PC-3 (cell line): Measurements from ENCODE around the gene SAG. TPM values are rescaled to one million over a fixed set of nuclear protein-coding genes. Genes with fewer than 3 reads are reported as not detected.

Experiments used
- ATAC-seq: fragments of 200-7000 bp; cut with Tn5 transposase; 2 replicates; pipeline ENCODE4 v1.9.1; 2020; ENCODE audit warnings: mild to moderate bottlenecking, moderate library complexity
- BruUV-seq: library from RNA; stranded (reverse); fragments of 400-500 nt; replicated peaks from 2 replicates; lab custom pipeline; 2021; lab: Mats Ljungman, UMichigan
- CTCF ChIA-PET: fragments of 300-600 bp; sonication (Branson Sonifier 250); formaldehyde crosslinking; loops from one replicate; lab custom pipeline; 2022; ENCODE audit warnings: antibody characterized with exemption; lab: Charles Lee
- POLR2A ChIA-PET: fragments of 300-600 bp; sonication (Branson Sonifier 250); formaldehyde crosslinking; loops from one replicate; lab custom pipeline; 2022; ENCODE audit warnings: antibody characterized with exemption; ENCODE audit not compliant: unreplicated experiment; lab: Charles Lee
- DNase-seq: peaks from one replicate; pipeline ENCODE4 v3.0.0-alpha.2; 2015
- H2AFZ ChIP-seq: fragments of 300-600 bp; sonication (generic); 2 replicates; pipeline ENCODE4 v1.6.0; 2016; ENCODE audit warnings: antibody characterized with exemption, low read length
- H3F3A ChIP-seq: fragments of 300-600 bp; sonication (generic); one replicate; pipeline ENCODE4 v1.6.0; 2017; ENCODE audit warnings: antibody characterized with exemption, low read length, control low read depth, mild to moderate bottlenecking; ENCODE audit not compliant: unreplicated experiment
- H3K27ac ChIP-seq: fragments of 300-600 bp; sonication (generic); 2 replicates; pipeline ENCODE4 v1.5.1; 2016; ENCODE audit warnings: mild to moderate bottlenecking, low read length
- H3K27me3 ChIP-seq: fragments of 300-600 bp; sonication (generic); 2 replicates; pipeline ENCODE4 v1.6.1; 2016; ENCODE audit warnings: low read length, mixed read lengths
- H3K36me3 ChIP-seq: fragments of 300-600 bp; sonication (generic); 2 replicates; pipeline ENCODE4 v1.6.1; 2016; ENCODE audit warnings: low read depth, mixed run types, low read length, mixed read lengths
- H3K4me1 ChIP-seq: fragments of 300-600 bp; sonication (generic); 2 replicates; pipeline ENCODE4 v1.5.1; 2016; ENCODE audit warnings: low read length; ENCODE audit not compliant: insufficient read depth
- H3K4me2 ChIP-seq: fragments of 300-600 bp; sonication (generic); 2 replicates; pipeline ENCODE4 v1.6.0; 2016; ENCODE audit warnings: low read length
- H3K4me3 ChIP-seq: fragments of 300-600 bp; sonication (generic); 2 replicates; pipeline ENCODE4 v1.5.1; 2016; ENCODE audit warnings: mild to moderate bottlenecking, low read length, mixed read lengths
- H3K79me2 ChIP-seq: fragments of 300-600 bp; sonication (generic); 2 replicates; pipeline ENCODE4 v1.6.1; 2017; ENCODE audit warnings: low read length, mixed read lengths
- H3K9ac ChIP-seq: fragments of 300-600 bp; sonication (generic); 2 replicates; pipeline ENCODE4 v1.6.0; 2016; ENCODE audit warnings: mild to moderate bottlenecking, low read length
- H3K9me2 ChIP-seq: fragments of 300-600 bp; sonication (generic); replicated peaks from 2 replicates; pipeline ENCODE4 v1.6.1; 2016; ENCODE audit warnings: mixed run types, low read length, mixed read lengths
- H3K9me3 ChIP-seq: fragments of 300-600 bp; sonication (generic); 2 replicates; pipeline ENCODE4 v1.6.1; 2016; ENCODE audit warnings: low read length, mixed read lengths
- H4K20me1 ChIP-seq: fragments of 300-600 bp; sonication (generic); 2 replicates; pipeline ENCODE4 v1.6.1; 2016; ENCODE audit warnings: low read length, mixed read lengths
- EZH2 ChIP-seq: fragments of 300-600 bp; sonication (generic); IDR thresholded peaks from one replicate; pipeline ENCODE4 v1.6.1; 2017; ENCODE audit warnings: antibody characterized with exemption, mild to moderate bottlenecking, low read length; ENCODE audit not compliant: unreplicated experiment
- EZH2phosphoT487 ChIP-seq: fragments of 300-600 bp; sonication (generic); IDR thresholded peaks from 2 replicates; pipeline ENCODE4 v1.6.1; 2018; ENCODE audit warnings: mild to moderate bottlenecking, antibody characterized with exemption, low read length, borderline replicate concordance
- intact Hi-C: fragments of 100-400 bp; cut with micrococcal nuclease; formaldehyde crosslinking; loops from 2 replicates; pipeline ENCODE4 v1.9.0; 2023
- total RNA-seq: library from RNA; depleted of rRNA; stranded (reverse); fragments of >200 nt; gene quantifications from 2 replicates; pipeline ENCODE4 v1.2.3, GENCODE V29; 2014
- TF ChIP-seq, protein P1 (sequence below): fragments of 300-600 bp; sonication (generic); conservative IDR thresholded peaks from 2 replicates; pipeline ENCODE4 v1.5.1; 2017; ENCODE audit warnings: antibody characterized with exemption, low read depth, mild to moderate bottlenecking, low read length

SAG gene
- total RNA-seq, 1 experiment from 2014 or later, result not detected

- Histone ChIP-seq H3K27me3 (no peaks in the 10 kb centered on the region), H3K4me2 (no peak overlapping the region), H4K20me1 (no peaks in the 10 kb centered on the region), H3K79me2 (no peaks in the 10 kb centered on the region), H3K9ac (no peak overlapping the region), H2AFZ (no peak overlapping the region), H3F3A (no peaks in the 10 kb centered on the region), H3K36me3 (no peaks in the 10 kb centered on the region), H3K9me2 (no peaks in the 10 kb centered on the region), H3K4me1 (peaks cover 12% of the 10 kb centered on the region), H3K27ac (no peak overlapping the region), H3K9me3 (no peaks in the 10 kb centered on the region), H3K4me3 (no peak overlapping the region)
- DNase-seq (no peak), ATAC-seq (no peak)
- intact Hi-C loops, result no loop called here
- TF ChIP-seq, protein P1, sequence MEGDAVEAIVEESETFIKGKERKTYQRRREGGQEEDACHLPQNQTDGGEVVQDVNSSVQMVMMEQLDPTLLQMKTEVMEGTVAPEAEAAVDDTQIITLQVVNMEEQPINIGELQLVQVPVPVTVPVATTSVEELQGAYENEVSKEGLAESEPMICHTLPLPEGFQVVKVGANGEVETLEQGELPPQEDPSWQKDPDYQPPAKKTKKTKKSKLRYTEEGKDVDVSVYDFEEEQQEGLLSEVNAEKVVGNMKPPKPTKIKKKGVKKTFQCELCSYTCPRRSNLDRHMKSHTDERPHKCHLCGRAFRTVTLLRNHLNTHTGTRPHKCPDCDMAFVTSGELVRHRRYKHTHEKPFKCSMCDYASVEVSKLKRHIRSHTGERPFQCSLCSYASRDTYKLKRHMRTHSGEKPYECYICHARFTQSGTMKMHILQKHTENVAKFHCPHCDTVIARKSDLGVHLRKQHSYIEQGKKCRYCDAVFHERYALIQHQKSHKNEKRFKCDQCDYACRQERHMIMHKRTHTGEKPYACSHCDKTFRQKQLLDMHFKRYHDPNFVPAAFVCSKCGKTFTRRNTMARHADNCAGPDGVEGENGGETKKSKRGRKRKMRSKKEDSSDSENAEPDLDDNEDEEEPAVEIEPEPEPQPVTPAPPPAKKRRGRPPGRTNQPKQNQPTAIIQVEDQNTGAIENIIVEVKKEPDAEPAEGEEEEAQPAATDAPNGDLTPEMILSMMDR, result no peak
- TF ChIP-seq EZH2 (no peak), EZH2phosphoT487 (no peak)
- ChIA-PET CTCF (no interaction called here), POLR2A (no interaction called here)
- no TSS peak for BruUV-seq
Observed at GRCh38 chr2:233346376-233346775, 38.8 kb downstream of the SAG start.

DNA sequence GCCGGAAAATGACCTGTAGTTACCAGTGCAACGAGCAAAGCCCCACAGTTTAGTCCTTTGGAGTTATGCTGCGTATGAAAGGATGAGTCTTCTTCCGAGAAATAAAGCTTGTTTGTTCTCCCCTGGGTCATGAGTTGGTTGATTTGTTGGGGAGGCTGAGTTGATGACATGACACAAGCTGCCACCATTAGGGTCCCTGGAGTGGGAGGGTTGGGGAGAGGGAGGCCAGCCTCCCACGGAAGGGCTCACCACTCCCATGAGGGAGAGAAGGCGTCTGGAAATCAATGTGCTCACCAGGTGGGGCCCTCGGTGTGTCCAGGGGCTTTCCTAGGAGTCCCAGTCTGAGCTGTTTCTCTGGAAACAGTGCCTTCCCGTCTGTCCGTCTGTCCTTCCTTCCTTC is 39.3 kb downstream of the SAG start:
- Histone ChIP-seq H3K27ac (no peak overlapping the region), H3K36me3 (no peaks in the 10 kb centered on the region), H3K27me3 (no peaks in the 10 kb centered on the region), H3K4me2 (no peak overlapping the region), H4K20me1 (no peaks in the 10 kb centered on the region), H3K4me3 (no peak overlapping the region), H2AFZ (no peak overlapping the region), H3K9me3 (no peaks in the 10 kb centered on the region), H3F3A (no peaks in the 10 kb centered on the region), H3K9me2 (no peaks in the 10 kb centered on the region), H3K9ac (no peak overlapping the region), H3K79me2 (no peaks in the 10 kb centered on the region), H3K4me1 (peaks cover 14% of the 10 kb centered on the region)
- DNase-seq (no peak), ATAC-seq (no peak)
- TF ChIP-seq EZH2 (no peak), EZH2phosphoT487 (no peak)
- TF ChIP-seq, protein P1, result no peak
- POLR2A ChIA-PET, result no interaction called here
- CTCF ChIA-PET, result no interaction called here
- intact Hi-C loops, result no loop called here
- no TSS peak for BruUV-seq

DNA sequence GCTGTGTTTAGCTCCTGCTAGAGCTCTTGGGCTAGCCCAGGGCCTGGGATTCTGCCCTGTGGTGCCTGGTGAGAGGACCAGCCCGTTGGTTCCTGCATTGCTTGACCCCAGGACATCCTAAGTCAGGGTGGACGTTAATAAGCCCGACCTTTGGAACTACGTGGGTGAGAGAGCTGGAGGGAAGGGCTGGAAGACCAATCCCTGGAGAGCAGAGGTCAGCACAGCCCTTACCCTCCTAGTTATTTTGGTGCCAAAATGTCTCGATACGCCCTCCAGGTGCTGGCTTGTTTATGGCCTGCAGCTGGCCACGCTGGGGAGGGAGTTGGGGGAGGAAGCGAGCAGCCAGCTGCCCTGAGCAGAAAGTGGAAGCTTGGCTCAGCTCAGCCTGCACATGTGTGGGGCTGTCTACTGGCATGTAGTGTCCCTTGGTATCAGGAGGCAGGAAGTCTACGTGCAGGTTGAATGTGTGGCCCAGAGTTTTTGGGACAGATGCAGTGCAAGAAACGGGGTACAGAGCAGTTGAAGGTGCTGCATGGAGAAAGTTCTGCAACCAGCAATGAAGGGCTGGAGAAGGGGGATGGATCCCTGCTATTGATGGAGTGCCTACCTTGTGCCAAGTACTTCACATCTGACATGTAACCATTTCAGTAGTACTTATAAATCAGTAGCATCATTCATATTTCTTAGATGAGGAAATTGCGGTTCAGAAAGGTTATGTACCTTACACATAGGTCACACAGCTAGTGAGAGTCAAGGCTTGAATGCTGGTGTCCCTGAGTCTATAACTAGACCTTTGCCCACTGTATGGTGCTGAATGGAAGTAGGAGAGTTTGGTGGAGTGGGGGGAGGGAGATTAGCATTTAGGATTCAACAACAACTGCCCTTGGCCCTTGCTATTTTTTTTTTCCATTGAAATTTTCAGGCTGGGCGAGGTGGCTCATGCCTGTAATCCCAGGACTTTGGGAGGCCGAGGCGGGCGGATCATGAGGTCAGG is 41.7 kb downstream of the SAG start:
- no peak for DNase-seq
- no peak overlapping the region for H3K27ac ChIP-seq
- no peak overlapping the region for H2AFZ ChIP-seq
- H3K4me1 ChIP-seq, result peaks cover 24% of the 10 kb centered on the region
- no peaks in the 10 kb centered on the region for H3K79me2 ChIP-seq
- no TSS peak for BruUV-seq
- CTCF ChIA-PET, result interaction anchor here (0.7 kb wide), 1 partner anchor 66 kb away, joined by 4 read pairs; no protein-coding TSS in a partner anchor
- intact Hi-C loops, result no loop called here
- no peaks in the 10 kb centered on the region for H3K9me2 ChIP-seq
- no peaks in the 10 kb centered on the region for H3K9me3 ChIP-seq
- no peaks in the 10 kb centered on the region for H3K36me3 ChIP-seq
- POLR2A ChIA-PET, result no interaction called here
- no peak overlapping the region for H3K4me2 ChIP-seq
- no peak overlapping the region for H3K4me3 ChIP-seq
- TF ChIP-seq, protein P1, result no peak
- TF ChIP-seq EZH2, result no peak
- no peaks in the 10 kb centered on the region for H4K20me1 ChIP-seq
- no peaks in the 10 kb centered on the region for H3K27me3 ChIP-seq
- ATAC-seq, result no peak
- no peak overlapping the region for H3K9ac ChIP-seq
- no peaks in the 10 kb centered on the region for H3F3A ChIP-seq
